HEK293T (cell line): ENCODE data around the gene VMP1.

Experiments used
- BHLHE40 ChIP-seq: fragments of 450-650 bp; IDR thresholded peaks from 2 replicates; pipeline ENCODE4 v1.6.1; 2016; ENCODE audit warnings: mild to moderate bottlenecking, moderate library complexity, borderline replicate concordance
- CTBP1 ChIP-seq: fragments of 450-650 bp; IDR thresholded peaks from 2 replicates; pipeline ENCODE4 v1.6.1; 2016; ENCODE audit warnings: borderline replicate concordance
- FOXA1 ChIP-seq: fragments of 450-650 bp; IDR thresholded peaks from 2 replicates; pipeline ENCODE4 v1.6.1; 2016; ENCODE audit warnings: mild to moderate bottlenecking
- FOXK2 ChIP-seq: fragments of 450-650 bp; IDR thresholded peaks from 2 replicates; pipeline ENCODE4 v1.6.1; 2016; ENCODE audit warnings: mild to moderate bottlenecking
- FOXM1 ChIP-seq: fragments of 450-650 bp; IDR thresholded peaks from 2 replicates; pipeline ENCODE4 v1.6.1; 2017; ENCODE audit warnings: mild to moderate bottlenecking, borderline replicate concordance
- HDGF ChIP-seq: fragments of 450-650 bp; IDR thresholded peaks from 2 replicates; pipeline ENCODE4 v1.6.1; 2017; ENCODE audit warnings: antibody characterized with exemption, borderline replicate concordance
- L3MBTL2 ChIP-seq: fragments of 450-650 bp; conservative IDR thresholded peaks from 2 replicates; pipeline ENCODE4 v1.6.1; 2016; ENCODE audit warnings: mild to moderate bottlenecking
- PKNOX1 ChIP-seq: fragments of 450-650 bp; IDR thresholded peaks from 2 replicates; pipeline ENCODE4 v1.6.1; 2016
- SP1 ChIP-seq: fragments of 450-650 bp; IDR thresholded peaks from 2 replicates; pipeline ENCODE4 v1.6.1; 2017
- TARDBP ChIP-seq: fragments of 450-650 bp; IDR thresholded peaks from 2 replicates; pipeline ENCODE4 v1.6.1; 2016
- ZNF384 ChIP-seq: fragments of 450-650 bp; IDR thresholded peaks from 2 replicates; pipeline ENCODE4 v1.6.1; 2016

GRCh38 chr17:59669411-59669810 is 38.0 kb upstream of the VMP1 start:
- TF ChIP-seq SP1, result no peak
- TF ChIP-seq BHLHE40, result no peak
- no peak for TF ChIP-seq CTBP1
- TF ChIP-seq HDGF, result no peak
- TF ChIP-seq ZNF384, result no peak
- no peak for TF ChIP-seq FOXA1
- TF ChIP-seq PKNOX1, result no peak
- TF ChIP-seq TARDBP, result no peak
- no peak for TF ChIP-seq FOXK2
- no peak for TF ChIP-seq L3MBTL2
- no peak for TF ChIP-seq FOXM1
